ENCODE data around the gene RELA. TPM values are rescaled to one million over a fixed set of nuclear protein-coding genes. Genes with fewer than 3 reads are reported as not detected.

RELA gene
- total and polyA plus RNA-seq, 2 of the 13 experiments (the other 11 are each of a cell fraction or from before 2014, with no cell fraction given), result 21.4 to 40.5 TPM

GRCh38 chr11:65652511-65653228 is 10.0 kb downstream of the RELA start (continued):
- TF ChIP-seq, protein P1, sequence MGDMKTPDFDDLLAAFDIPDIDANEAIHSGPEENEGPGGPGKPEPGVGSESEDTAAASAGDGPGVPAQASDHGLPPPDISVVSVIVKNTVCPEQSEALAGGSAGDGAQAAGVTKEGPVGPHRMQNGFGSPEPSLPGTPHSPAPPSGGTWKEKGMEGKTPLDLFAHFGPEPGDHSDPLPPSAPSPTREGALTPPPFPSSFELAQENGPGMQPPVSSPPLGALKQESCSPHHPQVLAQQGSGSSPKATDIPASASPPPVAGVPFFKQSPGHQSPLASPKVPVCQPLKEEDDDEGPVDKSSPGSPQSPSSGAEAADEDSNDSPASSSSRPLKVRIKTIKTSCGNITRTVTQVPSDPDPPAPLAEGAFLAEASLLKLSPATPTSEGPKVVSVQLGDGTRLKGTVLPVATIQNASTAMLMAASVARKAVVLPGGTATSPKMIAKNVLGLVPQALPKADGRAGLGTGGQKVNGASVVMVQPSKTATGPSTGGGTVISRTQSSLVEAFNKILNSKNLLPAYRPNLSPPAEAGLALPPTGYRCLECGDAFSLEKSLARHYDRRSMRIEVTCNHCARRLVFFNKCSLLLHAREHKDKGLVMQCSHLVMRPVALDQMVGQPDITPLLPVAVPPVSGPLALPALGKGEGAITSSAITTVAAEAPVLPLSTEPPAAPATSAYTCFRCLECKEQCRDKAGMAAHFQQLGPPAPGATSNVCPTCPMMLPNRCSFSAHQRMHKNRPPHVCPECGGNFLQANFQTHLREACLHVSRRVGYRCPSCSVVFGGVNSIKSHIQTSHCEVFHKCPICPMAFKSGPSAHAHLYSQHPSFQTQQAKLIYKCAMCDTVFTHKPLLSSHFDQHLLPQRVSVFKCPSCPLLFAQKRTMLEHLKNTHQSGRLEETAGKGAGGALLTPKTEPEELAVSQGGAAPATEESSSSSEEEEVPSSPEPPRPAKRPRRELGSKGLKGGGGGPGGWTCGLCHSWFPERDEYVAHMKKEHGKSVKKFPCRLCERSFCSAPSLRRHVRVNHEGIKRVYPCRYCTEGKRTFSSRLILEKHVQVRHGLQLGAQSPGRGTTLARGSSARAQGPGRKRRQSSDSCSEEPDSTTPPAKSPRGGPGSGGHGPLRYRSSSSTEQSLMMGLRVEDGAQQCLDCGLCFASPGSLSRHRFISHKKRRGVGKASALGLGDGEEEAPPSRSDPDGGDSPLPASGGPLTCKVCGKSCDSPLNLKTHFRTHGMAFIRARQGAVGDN (CRISPR knock-in tag; IDR thresholded peaks at IDR 0.05), result peak; percentile 97
- no peak for TF ChIP-seq PRPF4 (IDR thresholded peaks at IDR 0.05; ENCODE audit: low read depth, low read length, poor library complexity, severe bottlenecking)
- TF ChIP-seq NFE2L1 (CRISPR knock-in tag; IDR thresholded peaks at IDR 0.05; ENCODE audit: borderline replicate concordance), result no peak
- TF ChIP-seq ZFX (CRISPR knock-in tag; IDR thresholded peaks at IDR 0.05; ENCODE audit: low read depth), result peak; percentile 93
- TF ChIP-seq, protein P2, sequence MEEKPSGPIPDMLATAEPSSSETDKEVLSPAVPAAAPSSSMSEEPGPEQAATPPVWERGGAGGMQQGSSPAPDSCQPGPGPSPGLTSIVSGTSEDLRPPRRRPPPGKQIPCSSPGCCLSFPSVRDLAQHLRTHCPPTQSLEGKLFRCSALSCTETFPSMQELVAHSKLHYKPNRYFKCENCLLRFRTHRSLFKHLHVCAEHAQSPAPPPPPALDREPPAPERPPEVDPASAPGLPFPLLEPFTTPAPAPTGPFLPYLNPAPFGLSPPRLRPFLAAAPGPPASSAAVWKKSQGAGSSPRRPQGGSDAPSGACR (CRISPR knock-in tag; IDR thresholded peaks at IDR 0.05), result peak; percentile 64; the same call in 1 of the 2 replicates
- TF ChIP-seq GFI1 (CRISPR knock-in tag; IDR thresholded peaks at IDR 0.05; ENCODE audit: borderline replicate concordance), result no peak
- TF ChIP-seq FOXC1 (CRISPR knock-in tag; IDR thresholded peaks at IDR 0.05; ENCODE audit: borderline replicate concordance), result 0 out of 2 replicates have a peak, but pooled peaks have one; percentile 24
- peak; percentile 43; the same call in 1 of the 2 replicates for TF ChIP-seq ZBTB38 (CRISPR knock-in tag; IDR thresholded peaks at IDR 0.05)
- TF ChIP-seq TARDBP (CRISPR knock-in tag; IDR thresholded peaks at IDR 0.05), result peak; percentile 49
- TF ChIP-seq CREB1 (IDR thresholded peaks at IDR 0.05), result no peak
- TF ChIP-seq CREB1 (CRISPR knock-in tag; IDR thresholded peaks at IDR 0.05), result peak; percentile 58; the same call in 1 of the 2 replicates
- TF ChIP-seq CC2D1A (CRISPR knock-in tag; IDR thresholded peaks at IDR 0.05), result no peak
- TF ChIP-seq ARID5B (CRISPR knock-in tag; IDR thresholded peaks at IDR 0.05), result no peak; the same call in 1 of the 2 replicates
- TF ChIP-seq TCF12 (IDR thresholded peaks at IDR 0.05), result no peak
- peak; percentile 49; the same call in 1 of the 2 replicates for TF ChIP-seq TCF12 (CRISPR knock-in tag; IDR thresholded peaks at IDR 0.05)
- TF ChIP-seq ZFY (CRISPR knock-in tag; IDR thresholded peaks at IDR 0.05), result peak; percentile 85
- peak; percentile 77; the same call in 1 of the 2 replicates for TF ChIP-seq TBP (CRISPR knock-in tag; IDR thresholded peaks at IDR 0.05)
- TF ChIP-seq ZKSCAN1 (IDR thresholded peaks at IDR 0.05; ENCODE audit: low read length), result no peak
- TF ChIP-seq ZNF124 (CRISPR knock-in tag; IDR thresholded peaks at IDR 0.05), result no peak
- TF ChIP-seq SP1 (IDR thresholded peaks at IDR 0.05), result no peak
- TF ChIP-seq SP1 (CRISPR knock-in tag; IDR thresholded peaks at IDR 0.05), result peak; percentile 67
- TF ChIP-seq ELF4 (CRISPR knock-in tag; IDR thresholded peaks at IDR 0.05; ENCODE audit: borderline replicate concordance), result peak; percentile 67; the same call in 1 of the 2 replicates
- TF ChIP-seq JARID2 (CRISPR knock-in tag; IDR thresholded peaks at IDR 0.05; ENCODE audit: insufficient replicate concordance), result peak; percentile 91

Measured in HepG2 (cell line).